GM21390 (cell line): Measurements from ENCODE around the gene SCN3A.

Source experiments
- ATAC-seq: cut with Tn5 transposase; IDR thresholded peaks from one replicate; pipeline ENCODE4 v1.9.1; 2021; ENCODE audit not compliant: unreplicated experiment

SCN3A gene

GRCh38 chr2:165058476-165059265 is 145.2 kb downstream of the SCN3A start:
- no peak for ATAC-seq

DNA sequence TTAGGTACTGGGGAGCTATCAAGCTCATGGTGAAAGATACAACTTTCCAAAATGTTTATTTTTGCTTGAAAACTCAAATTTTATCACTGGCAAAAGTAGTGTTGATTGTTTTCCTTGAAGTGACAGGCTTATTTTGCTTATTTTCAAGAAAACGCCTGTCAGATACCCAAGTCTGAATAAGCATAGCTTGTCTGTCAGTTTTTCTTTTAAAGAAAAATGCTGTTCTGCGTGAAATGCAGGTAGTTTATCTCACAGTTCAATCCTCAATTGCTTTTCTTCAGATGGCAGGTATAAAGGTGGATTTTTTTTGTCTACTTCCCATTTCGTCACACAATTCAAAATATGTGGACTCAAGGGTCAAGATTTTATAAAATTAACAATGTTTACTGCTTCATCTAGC is 145.9 kb downstream of the SCN3A start:
- ATAC-seq, result no peak

GRCh38 chr2:165057308-165057707 is 146.5 kb downstream of the SCN3A start:
- ATAC-seq, result no peak

DNA sequence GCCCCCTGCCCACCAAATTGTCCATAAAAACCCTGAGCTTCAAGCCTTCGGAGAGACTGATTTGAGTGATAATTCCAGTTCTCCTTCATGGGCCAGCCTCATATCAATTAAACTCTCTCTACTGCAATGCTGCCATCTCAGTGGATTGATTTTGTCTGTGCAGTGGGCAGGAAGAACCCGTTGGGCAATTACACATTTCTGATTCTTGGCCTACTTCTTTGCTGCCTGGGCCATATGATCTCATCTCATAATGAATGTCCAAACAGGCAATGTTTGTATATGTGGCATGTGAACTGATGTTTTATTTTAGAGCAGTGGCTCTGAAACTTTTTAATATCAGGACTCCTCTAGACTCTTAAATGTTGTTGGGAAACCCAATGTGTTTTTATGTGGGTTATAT is 147.3 kb downstream of the SCN3A start:
- no peak for ATAC-seq

- ATAC-seq, result no peak
These were observed 148.6 kb downstream of the SCN3A start for GRCh38 chr2:165055082-165055851.

- no peak for ATAC-seq
These were observed 149.2 kb downstream of the SCN3A start for GRCh38 chr2:165054652-165055051.

GRCh38 chr2:165044505-165045303 is 159.1 kb downstream of the SCN3A start:
- ATAC-seq, result no peak
